HepG2 (cell line): Measurements from ENCODE around the gene KDR.

Experiments
- CEBPB ChIP-seq: IDR thresholded peaks from 2 replicates; pipeline ENCODE4 v1.6.1; 2011; ENCODE audit warnings: low read depth, low read length, improper control_type of control experiment, borderline replicate concordance
- KDM5B ChIP-seq: sonication (generic); formaldehyde crosslinking; IDR thresholded peaks from 2 replicates; pipeline ENCODE4 v1.4.0; 2020; ENCODE audit warnings: missing genetic modification reagents, mild to moderate bottlenecking, borderline replicate concordance
- TF ChIP-seq, protein P1 (sequence below): sonication (generic); formaldehyde crosslinking; IDR thresholded peaks from 2 replicates; pipeline ENCODE4 v1.5.0; 2020; ENCODE audit warnings: mild to moderate bottlenecking, missing genetic modification reagents, moderate library complexity
- TF ChIP-seq, protein P2 (sequence below): sonication (generic); formaldehyde crosslinking; IDR thresholded peaks from 2 replicates; pipeline ENCODE4 v1.4.0; 2020; ENCODE audit warnings: missing genetic modification reagents
- TF ChIP-seq, protein P3 (sequence below): IDR thresholded peaks from 2 replicates; pipeline ENCODE4 v1.6.1; 2016; ENCODE audit warnings: mild to moderate bottlenecking, missing biosample characterization, missing genetic modification reagents

DNA sequence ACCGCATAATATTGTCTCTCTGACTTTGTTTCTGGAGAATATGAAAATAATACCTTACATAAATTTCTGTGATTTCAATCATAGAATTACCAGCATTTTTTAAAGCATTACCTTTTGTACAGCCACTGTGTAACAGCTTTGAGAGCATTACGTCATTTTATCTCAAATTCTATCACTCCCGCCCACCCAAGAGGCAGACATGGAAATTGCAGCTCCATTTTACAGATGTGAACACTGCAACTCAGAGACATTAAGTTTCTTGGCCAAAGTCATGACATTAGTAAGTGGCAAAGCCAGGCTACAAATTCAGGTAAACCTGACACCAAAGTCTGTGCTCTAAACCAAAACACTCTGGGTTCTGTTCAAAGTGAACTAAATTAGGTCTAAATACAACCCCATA is 33.6 kb upstream of the KDR start:
- TF ChIP-seq, protein P1, sequence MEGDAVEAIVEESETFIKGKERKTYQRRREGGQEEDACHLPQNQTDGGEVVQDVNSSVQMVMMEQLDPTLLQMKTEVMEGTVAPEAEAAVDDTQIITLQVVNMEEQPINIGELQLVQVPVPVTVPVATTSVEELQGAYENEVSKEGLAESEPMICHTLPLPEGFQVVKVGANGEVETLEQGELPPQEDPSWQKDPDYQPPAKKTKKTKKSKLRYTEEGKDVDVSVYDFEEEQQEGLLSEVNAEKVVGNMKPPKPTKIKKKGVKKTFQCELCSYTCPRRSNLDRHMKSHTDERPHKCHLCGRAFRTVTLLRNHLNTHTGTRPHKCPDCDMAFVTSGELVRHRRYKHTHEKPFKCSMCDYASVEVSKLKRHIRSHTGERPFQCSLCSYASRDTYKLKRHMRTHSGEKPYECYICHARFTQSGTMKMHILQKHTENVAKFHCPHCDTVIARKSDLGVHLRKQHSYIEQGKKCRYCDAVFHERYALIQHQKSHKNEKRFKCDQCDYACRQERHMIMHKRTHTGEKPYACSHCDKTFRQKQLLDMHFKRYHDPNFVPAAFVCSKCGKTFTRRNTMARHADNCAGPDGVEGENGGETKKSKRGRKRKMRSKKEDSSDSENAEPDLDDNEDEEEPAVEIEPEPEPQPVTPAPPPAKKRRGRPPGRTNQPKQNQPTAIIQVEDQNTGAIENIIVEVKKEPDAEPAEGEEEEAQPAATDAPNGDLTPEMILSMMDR (CRISPR knock-in tag), result no peak
- no peak for TF ChIP-seq CEBPB
- TF ChIP-seq, protein P2, sequence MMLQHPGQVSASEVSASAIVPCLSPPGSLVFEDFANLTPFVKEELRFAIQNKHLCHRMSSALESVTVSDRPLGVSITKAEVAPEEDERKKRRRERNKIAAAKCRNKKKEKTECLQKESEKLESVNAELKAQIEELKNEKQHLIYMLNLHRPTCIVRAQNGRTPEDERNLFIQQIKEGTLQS, result no peak
- TF ChIP-seq, protein P3, sequence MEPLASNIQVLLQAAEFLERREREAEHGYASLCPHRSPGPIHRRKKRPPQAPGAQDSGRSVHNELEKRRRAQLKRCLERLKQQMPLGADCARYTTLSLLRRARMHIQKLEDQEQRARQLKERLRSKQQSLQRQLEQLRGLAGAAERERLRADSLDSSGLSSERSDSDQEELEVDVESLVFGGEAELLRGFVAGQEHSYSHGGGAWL (CRISPR knock-in tag), result no peak
- no peak for TF ChIP-seq KDM5B (CRISPR knock-in tag)
